ENCODE results near the gene ITGB2.

ITGB2 gene

DNA sequence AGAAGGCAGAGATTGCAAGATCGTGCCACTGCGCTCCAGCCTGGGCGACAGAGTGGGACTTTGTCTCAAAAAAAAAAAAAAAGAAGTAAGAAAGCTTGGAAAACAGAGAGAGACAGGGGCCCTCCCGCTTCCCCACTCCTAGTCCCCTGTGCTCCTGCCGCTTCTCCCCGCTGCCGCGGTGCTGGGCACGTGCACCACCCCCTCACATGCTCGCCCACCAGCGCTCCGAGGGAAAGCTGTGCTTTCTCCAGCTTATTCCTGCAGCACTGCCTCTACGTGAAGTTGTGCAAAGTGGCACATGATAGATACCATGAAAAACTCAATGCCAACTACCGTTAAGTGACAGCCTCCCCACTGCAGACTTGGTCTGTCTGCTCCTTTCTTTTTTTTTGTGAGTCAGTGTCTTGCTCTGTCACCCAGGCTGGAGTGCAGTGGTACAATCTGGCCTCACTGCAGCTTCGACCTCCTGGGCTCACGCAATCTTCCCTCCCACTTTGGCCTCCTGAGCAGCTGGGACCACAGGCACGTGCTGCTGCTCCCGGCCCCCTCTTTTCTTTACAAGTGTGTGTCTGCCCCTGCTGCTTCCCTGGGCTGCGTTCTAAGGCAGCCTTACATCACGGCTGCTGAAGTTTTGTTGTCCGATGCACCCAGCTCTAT, 34.6 kb upstream of the ITGB2 start:
- no peak for DNase-seq

DNA sequence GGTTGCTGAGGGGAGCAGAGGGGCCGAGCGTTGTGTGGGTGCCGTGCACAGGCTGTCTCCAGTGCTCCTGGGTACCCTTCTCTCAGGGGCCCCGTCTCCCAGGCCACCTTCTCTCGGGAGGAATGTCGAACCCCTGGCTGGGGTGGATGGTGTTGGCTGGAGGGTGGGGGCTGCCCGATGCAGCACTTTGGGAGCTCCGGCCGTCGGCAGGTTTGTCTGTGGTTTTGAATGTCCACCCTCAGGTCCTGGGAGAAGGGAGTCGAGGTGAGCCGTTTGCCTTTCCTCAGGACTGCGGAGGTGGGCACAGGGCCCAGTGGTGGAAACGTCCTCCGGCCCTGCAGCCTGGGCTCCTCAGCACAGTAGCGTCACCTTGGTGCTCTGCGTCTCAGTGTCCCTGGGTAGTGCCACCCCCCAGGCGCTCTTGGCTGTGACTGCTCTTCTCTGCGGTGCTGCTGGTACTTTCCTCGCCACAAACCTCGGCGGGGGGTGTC, 33.6 kb upstream of the ITGB2 start:
- no peak for DNase-seq

GRCh38 chr21:44953628-44954021, 32.9 kb upstream of the ITGB2 start:
- DNase-seq: no peak

DNA sequence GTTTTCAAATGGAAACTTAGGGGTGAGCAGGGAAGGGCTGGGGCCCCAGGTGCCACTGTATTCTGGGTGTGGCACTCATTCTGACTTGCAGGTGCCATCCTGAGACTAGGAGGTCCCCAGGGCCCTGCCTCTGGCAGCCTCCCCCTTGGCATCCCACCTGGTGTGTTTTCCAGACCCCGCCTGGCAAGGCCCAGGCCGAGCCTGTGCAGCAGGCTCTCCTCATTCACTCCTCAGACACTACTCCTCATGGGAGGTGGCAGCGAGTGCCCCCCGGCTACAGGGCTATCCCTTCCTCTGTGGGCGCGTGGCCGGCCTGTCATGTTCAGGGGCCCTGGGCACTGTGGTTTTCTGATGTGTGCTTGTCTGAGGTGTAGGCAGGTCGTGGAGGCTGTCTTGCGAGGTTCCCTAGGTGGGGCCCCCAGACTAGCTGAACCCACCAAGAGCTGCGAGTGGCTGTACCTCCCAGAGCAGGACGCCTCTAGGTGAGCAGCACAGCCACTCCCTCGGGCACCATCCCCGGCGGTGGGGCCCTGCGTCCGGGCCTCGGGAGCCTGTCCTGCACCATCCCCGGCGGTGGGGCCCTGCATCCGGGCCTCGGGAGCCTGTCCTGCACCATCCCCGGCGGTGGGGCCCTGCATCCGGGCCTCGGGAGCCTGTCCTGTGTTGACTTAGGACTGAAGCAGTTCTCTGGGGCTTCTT, 32.4 kb upstream of the ITGB2 start:
- DNase-seq: no peak

DNA sequence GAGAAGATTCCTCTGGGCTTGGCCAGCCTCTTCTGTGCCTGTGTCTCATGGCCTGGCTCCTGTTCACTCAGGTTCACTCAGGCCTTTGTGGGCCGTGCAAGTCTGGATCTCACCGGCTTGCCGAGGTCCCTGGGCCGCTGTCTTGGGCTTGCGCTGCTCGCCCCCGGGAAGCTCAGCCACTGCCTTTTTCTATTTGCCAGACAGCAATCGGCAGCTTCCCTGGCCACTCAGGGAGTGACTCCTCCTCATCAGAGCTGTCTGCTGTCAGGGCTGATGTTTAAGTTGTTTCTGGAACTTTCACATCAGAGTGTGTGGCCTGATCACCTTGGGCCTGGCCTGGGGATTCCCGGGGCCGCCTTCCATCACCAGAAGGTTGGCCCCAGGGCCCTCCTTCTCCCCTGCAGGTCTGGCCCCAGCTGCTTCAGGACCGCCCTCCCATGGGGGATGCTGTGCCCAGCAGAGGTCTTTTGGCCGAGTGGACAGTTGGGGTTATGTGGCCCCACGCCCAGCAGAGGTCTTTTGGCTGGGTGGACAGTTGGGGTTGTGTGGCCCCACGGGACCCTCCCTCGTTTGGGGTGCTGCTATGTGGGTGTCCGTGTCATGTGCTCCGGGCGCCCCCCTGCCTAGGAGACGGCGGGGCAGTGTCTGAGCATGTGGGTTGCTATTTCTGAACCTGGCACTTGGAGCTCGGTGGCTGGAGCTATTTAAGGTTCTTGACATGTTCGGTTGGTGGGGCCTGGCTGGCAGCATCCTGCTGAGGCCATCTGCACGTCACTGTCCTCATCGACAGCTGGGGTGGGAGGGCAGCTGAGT, 31.6 kb upstream of the ITGB2 start:
- DNase-seq: no peak

DNA sequence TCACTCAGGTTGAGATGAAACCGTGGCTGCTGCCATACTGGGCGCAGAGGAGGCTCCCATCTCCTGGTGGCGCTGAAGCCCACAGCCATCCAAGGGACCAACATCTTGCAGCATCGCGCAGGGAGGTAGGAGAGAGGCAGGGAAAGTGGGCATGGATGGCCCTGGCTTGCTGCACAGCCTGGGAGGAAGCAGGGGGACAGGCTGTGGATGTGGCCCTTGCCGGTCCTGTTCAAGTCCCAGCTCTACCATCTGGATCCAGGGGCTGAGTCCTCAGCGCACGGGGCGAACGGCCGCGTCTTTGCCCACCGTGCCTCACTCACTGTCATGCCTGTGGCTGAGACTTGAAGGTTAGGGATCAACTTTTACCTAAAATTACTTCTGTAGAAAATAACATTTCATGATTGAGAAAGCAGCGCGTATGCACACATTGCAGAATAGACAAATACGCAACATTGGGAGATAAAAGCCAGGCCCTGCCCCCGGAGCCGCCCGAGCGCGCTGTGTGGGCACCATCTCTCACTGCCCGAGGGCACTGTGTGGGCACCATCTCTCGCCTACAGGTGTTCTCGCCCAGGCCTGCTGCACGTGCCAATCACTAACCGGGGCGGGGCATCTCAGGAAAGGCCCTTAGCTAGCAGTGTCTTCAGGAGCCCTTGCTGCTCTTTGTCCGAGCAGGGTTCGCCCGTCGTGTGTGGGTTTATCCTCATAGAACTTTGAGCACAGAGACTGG, 30.7 kb upstream of the ITGB2 start:
- no peak for DNase-seq

DNA sequence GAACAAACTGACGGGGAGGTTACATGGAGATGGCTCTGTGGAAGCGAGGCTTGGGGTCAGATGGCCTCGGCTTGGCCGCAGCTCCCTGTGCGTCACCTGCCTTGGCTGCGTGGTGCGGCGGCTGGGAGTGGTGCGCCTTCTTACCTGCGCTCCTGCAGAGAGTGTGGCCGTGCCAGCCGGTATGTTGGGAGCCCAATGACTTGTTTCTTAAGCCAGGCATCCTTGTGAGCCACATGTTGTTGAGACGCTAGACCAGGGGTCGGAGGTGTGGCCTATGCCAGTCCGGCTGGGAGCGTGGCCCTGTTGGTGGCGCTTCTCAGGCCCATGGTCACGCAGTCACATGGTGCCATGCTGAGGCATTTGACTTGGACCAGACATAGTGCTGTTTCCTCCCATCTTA, 29.7 kb upstream of the ITGB2 start:
- DNase-seq: no peak

GRCh38 chr21:44949779-44950198, 29.1 kb upstream of the ITGB2 start:
- DNase-seq: peak; percentile 87

DNA sequence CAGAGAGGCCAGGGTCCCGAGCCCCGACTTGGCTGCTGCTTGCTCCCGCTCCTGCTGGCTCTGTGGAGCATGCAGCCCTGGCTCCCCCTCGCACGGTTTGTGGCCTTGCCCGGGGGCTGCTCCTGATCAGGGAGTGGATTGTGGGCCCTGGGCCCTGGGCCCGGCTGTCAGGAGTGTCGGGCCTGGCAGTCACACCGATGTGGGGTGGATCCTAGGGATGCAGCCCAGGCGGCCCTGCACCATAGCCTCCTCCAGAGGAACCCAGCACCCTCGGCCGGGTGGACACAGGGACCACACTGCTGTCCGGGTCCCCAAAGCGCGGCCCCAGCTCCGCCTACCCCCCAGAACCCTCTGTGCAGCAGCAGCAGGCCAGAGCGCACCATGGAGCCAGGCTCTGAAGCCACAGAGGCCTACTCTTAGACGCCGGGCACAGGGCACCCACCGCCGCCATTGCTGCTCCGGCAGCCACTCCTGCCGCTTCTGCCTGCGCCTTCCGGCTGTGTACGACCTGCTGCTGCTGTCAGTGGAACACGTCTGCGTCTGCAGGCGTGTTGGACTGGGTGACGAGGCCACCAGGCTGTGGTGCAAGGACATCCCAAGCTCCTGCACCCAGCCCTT, 28.6 kb upstream of the ITGB2 start:
- DNase-seq: no peak

DNA sequence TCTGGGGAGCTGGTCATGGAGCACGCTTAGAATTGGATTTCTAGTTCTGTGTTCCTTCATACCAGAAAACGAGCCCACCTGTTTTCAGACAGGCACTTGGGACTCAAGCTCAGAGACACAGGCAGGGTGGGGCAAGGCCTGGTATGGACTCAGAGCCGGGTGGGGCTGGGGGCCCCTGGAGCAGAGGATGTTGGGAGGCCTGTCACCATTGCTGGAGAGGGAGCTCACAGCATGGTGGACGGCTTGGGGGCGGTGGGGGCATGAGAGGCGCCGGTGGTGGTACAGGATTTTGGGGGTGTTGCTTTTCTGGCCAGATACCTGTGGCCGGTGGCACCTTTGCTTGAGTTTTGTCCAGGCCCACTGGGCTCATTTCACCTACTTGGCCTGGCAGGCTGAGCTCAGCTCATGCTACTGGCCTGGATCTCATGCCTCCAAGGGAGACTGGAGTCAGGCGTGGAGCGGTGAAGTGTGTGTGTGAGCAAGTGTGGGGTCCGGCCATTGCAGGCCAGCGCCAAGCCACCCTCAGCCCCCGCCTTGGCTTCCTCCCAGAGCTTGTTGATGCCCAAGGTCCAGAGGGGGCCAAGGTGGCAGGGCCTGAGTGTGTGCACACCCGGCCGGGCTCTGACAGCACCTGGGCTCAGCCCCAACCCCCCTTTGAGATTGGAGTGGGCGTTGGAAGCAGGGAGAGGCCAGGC, 27.9 kb upstream of the ITGB2 start:
- no peak for DNase-seq

DNA sequence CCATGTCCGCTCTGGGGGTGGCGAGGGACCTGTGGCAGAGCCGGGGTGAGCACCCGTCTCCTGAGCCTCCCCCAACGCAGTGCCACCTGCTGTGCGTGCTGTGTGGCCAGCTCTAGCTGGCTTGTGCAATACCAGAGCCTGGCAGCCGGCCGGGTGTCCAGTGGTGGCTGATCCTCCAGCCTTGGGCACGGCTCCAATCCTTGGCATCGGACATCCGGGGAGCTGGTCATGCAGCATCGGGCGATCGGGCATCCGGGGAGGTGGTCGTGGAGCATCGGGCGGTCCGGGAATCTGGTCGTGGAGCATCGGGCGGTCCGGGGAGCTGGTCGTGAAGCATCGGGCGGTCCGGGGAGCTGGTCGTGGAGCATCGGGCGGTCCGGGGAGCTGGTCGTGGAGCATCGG, 27.2 kb upstream of the ITGB2 start:
- no peak for DNase-seq

GRCh38 chr21:44947111-44947929, 26.6 kb upstream of the ITGB2 start:
- DNase-seq: no peak

GRCh38 chr21:44946254-44947041, 25.7 kb upstream of the ITGB2 start:
- DNase-seq: no peak

DNA sequence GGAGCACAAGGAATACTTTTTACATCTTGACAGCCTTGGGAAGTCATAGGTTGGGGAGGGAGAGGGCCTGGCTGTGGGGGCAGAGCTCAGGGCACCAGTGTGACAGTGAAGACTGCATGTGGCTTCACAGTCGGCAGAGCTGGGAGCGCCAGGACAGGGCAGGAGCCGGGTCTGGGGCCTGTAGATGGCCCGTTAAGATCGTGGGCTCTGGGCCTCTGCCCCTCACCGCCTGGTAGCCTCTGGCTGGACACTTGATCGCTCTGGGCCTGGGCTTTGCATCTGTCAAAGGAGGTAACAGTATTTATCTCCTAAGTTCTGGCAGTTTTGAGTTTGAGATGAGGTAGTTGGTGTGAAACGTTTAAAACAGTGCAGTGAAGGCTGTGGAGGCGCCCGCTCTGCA, 23.9 kb upstream of the ITGB2 start:
- no peak for DNase-seq

- DNase-seq: no peak
Observed at GRCh38 chr21:44943686-44944550, 23.2 kb upstream of the ITGB2 start.

- no peak for DNase-seq
Observed at GRCh38 chr21:44943005-44943685, 22.4 kb upstream of the ITGB2 start.

DNA sequence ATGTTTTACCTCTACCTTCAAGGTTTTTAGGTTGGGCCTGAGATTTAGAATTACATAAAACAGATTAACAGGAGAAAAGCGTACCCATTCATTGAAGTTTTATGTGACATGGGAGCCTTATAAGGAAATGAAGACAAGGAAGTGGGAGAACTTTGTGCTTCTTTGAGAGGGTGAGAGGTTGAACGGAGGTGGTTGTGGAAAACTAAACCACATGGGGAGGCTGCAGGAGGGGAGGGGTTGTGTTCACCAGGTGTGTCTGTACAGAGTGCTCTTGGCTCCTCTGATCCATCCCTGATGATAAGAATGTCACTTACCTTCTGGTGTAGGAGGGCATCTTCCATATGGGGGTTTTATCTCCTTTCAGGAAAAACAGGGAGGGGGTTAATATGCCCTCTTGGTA, 21.9 kb upstream of the ITGB2 start:
- no peak for DNase-seq

DNA sequence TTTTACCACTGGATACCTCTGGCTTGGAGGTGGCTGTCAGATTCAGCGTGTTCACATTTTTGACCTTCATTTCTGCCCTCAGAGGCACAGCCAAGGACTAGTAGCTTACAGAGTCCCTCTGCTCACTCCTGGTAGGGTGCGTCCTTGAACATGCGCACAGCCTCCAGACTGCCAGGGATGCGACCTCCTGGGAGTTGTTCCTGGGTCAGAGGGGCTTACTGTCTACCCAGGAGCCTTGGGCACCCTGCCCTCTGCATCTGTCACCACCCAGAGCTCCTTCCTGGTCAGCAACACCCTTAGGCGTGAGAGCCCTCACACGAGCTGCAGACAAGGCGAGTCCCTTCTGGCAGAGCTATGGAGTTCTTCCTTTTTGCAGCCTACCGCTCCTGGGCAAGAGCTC, 20.9 kb upstream of the ITGB2 start:
- DNase-seq: no peak

Measured in 8988T (cell line).